Globus pallidus (tissue), 1 donor: ENCODE results near the gene THEMIS.
"Not testable (repeated sequence)": the region's sequence is repeated elsewhere in the genome, so short reads cannot be mapped to it uniquely, and the experiment has no call there.

Source experiments
- DNase-seq: peaks from one replicate; pipeline ENCODE4 v3.0.0-alpha.2; 2015; ENCODE audit warnings: low spot score

The THEMIS gene

GRCh38 chr6:127725821-127726220, 175.0 kb downstream of the THEMIS start:
- no peak for DNase-seq

DNA sequence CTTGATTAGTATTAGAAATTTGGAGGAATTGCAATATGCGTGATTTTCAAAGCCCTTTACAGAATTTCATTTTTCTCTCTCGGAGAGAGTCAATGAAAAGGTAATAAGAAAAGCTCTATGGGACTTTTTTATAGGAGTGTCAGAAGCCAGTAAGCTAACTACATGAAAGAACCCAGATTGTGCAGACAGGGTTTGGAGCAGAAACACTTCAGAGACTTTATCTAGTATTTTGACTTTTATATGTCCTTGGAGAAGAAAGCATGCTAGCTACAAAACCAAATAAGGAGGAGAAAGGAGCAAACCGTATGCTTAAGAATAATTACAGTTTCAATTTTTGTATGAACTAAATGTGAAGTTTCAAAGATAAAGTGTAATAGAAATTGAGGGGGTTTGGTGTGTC, 182.2 kb downstream of the THEMIS start:
- DNase-seq, result no peak

DNA sequence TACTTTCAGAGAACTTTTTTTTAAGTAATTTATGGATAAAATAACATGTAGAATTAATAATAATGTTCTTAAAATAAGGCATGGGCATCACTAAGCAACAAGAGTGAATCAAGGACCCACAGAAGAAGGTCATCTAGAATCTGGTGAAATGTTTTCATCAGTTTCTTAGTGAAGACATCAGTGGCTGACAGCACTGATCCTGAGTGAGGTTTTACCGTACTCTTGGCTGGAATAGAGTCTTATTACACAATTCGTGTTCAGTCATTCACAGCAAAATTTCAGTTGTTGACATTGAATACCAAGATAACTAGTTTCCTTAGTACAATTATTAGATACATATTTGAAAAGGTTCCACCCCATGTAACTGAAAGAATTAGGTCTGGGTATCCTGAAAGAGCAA, 183.5 kb downstream of the THEMIS start:
- DNase-seq, result no peak

GRCh38 chr6:127716465-127716864, 184.4 kb downstream of the THEMIS start:
- no peak for DNase-seq

- DNase-seq, result no peak
Measured at GRCh38 chr6:127710668-127711067, 190.2 kb downstream of the THEMIS start.

DNA sequence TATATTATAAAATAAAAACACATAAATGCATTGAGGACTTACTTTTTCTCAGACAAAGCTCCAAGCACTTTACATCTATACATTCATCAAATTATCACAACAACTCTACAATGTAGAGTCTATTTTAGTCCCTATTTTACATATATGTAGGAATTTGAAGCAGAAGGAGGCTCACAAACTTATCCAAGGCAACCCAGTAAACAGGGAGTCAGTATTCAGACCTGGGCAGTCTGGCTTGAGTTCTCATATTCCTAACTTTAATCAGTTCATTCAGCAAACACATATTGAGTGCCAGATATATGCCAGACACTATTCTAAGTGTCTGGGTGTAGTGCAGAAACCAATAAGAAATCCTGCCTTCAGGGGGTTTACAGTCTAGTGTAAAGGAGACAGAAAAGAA, 194.6 kb downstream of the THEMIS start:
- DNase-seq, result no peak

GRCh38 chr6:127695108-127695507, 205.8 kb downstream of the THEMIS start:
- DNase-seq, result no peak

DNA sequence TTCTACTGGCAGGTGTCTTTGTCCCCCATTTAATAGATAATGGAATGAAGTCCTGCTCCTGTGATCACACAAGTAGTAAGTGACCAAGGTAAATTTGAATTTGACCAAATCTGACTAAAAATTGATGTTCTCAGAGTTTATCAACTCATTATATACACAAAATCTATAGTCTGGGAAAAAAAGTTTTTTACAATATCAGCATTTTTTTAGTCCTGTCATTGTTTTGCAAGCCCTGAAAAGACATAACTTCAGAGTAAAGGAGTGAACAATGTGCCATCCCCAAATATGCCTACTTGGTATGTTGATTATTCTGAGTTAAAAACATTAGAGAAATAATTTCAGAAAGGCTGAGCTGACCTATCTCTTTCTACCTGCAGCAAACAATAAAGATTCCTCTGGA, 209.7 kb downstream of the THEMIS start:
- DNase-seq, result no peak

GRCh38 chr6:127690588-127690987, 210.3 kb downstream of the THEMIS start:
- DNase-seq, result no peak

- peak; percentile 2 for DNase-seq
Measured at GRCh38 chr6:127690092-127690491, 210.8 kb downstream of the THEMIS start.

- not testable (repeated sequence) for DNase-seq
Measured at GRCh38 chr6:127687490-127687889, 213.4 kb downstream of the THEMIS start.

GRCh38 chr6:127686084-127686483, 214.8 kb downstream of the THEMIS start:
- DNase-seq, result no peak

DNA sequence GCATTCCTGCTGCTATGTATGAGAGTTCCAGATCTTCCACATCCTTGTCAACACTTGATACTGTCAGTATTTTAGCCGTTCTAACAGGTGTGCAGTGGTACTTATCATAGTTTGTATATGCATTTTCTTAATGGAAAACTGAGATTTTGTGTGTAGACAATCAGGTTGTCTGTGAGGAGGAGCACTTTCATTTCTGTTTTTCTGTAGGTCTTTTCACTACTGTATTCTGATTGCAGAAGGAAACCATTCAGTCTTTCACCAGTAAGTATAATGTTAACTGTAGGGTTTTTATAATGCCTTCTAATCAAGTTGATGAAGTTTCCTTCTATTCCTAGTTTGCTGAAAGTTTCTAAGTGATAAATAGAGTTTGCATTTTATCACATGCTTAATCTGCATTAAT, 216.4 kb downstream of the THEMIS start:
- DNase-seq, result no peak
